SH-SY5Y (cell line): ENCODE data around the gene HNRNPLL.

Experiments
- GATA2 ChIP-seq: IDR thresholded peaks from 2 replicates; pipeline ENCODE4 v1.6.1; 2011; ENCODE audit warnings: mild to moderate bottlenecking, low read depth, low read length
- GATA3 ChIP-seq: IDR thresholded peaks from 2 replicates; pipeline ENCODE4 v1.6.1; 2011; ENCODE audit warnings: low read depth, mild to moderate bottlenecking, low read length, moderate library complexity

DNA sequence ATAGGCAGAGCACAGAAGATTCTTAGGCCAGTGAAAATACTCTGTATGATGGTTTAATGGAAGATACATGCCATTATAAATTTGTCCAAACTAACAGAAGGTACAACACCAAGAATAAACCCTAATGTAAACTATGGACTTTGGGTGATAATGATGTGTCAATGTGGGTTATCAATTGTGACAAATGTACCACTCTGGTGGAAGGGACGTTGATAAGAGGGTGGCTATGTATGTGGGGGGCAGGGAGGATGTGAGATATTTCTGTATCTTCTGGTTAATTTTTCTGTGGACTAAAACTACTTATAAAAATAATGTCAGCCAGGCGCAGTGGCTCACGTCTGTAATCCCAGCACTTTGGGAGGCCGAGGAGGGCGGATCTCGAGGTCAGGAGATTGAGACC is 86.2 kb downstream of the HNRNPLL start:
- no peak for TF ChIP-seq GATA2
- TF ChIP-seq GATA3, result no peak
